Esophagus muscularis mucosa (tissue), 4 donors: ENCODE results near the gene LTBP1.

Experiments
- EP300 ChIP-seq: sonication (generic); formaldehyde crosslinking; IDR thresholded peaks from one replicate; pipeline ENCODE4 v1.6.1; 2017; ENCODE audit warnings: antibody characterized with exemption
- POLR2A ChIP-seq: fragments of 450-650 bp; IDR thresholded peaks from one replicate; pipeline ENCODE4 v1.6.1; 2017; ENCODE audit warnings: antibody characterized with exemption, moderate library complexity, mild to moderate bottlenecking, low read depth
- TF ChIP-seq, protein P1 (sequence below), 3 experiments: fragments of 200-600 bp in 2 of 3; fragments of 450-650 bp in 1 of 3; sonication (generic) in 2 of 3; IDR thresholded peaks; one replicate each; pipeline ENCODE4 v1.5.1; 2017 to 2019; ENCODE audit warnings: antibody characterized with exemption in 3 of 3, mild to moderate bottlenecking in 2 of 3, moderate library complexity in 1 of 3

- TF ChIP-seq, protein P1, sequence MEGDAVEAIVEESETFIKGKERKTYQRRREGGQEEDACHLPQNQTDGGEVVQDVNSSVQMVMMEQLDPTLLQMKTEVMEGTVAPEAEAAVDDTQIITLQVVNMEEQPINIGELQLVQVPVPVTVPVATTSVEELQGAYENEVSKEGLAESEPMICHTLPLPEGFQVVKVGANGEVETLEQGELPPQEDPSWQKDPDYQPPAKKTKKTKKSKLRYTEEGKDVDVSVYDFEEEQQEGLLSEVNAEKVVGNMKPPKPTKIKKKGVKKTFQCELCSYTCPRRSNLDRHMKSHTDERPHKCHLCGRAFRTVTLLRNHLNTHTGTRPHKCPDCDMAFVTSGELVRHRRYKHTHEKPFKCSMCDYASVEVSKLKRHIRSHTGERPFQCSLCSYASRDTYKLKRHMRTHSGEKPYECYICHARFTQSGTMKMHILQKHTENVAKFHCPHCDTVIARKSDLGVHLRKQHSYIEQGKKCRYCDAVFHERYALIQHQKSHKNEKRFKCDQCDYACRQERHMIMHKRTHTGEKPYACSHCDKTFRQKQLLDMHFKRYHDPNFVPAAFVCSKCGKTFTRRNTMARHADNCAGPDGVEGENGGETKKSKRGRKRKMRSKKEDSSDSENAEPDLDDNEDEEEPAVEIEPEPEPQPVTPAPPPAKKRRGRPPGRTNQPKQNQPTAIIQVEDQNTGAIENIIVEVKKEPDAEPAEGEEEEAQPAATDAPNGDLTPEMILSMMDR (IDR thresholded peaks at IDR 0.05), result no peak
- TF ChIP-seq POLR2A (no peak), EP300 (no peak)
These were observed 221.7 kb downstream of the LTBP1 start for GRCh38 chr2:33168425-33168824.
